HL-60 (cell line): ENCODE measurements around the gene ZNF319.

Source experiments
- DNase-seq, 2 experiments: peaks; one replicate each; pipeline ENCODE4 v3.0.0-alpha.2; 2010 to 2020; ENCODE audit warnings: low read depth in 1 of 2, low spot score in 1 of 2
- H3K27ac ChIP-seq: fragments of 250-450 bp; sonication (Bioruptor Pico); replicated peaks from 2 replicates; pipeline ENCODE4 v1.5.1; 2020; ENCODE audit warnings: mild to moderate bottlenecking, moderate library complexity
- H3K27me3 ChIP-seq: fragments of 250-450 bp; sonication (Bioruptor Pico); 2 replicates; pipeline ENCODE4 v1.5.1; 2021; ENCODE audit warnings: mild to moderate bottlenecking, moderate library complexity; ENCODE audit not compliant: insufficient read depth, poor library complexity, severe bottlenecking
- H3K4me3 ChIP-seq: replicated peaks from 2 replicates; pipeline ENCODE4 v1.5.1; 2011; ENCODE audit warnings: mild to moderate bottlenecking, control low read depth, low read length; ENCODE audit not compliant: insufficient read depth
- GABPA ChIP-seq: IDR thresholded peaks from 2 replicates; pipeline ENCODE4 v1.6.1; 2012; ENCODE audit warnings: low read depth
- POLR2AphosphoS5 ChIP-seq: IDR thresholded peaks from 2 replicates; pipeline ENCODE4 v1.6.1; 2012; ENCODE audit warnings: low read depth
- SPI1 ChIP-seq: IDR thresholded peaks from 2 replicates; pipeline ENCODE4 v1.6.1; 2012; ENCODE audit warnings: low read depth, mild to moderate bottlenecking, borderline replicate concordance
- TF ChIP-seq, protein P1 (sequence below): IDR thresholded peaks from one replicate; pipeline ENCODE4 v1.5.1; 2011; ENCODE audit warnings: low read length, control low read depth, inconsistent platforms; ENCODE audit not compliant: insufficient read depth
- TF ChIP-seq, protein P2 (sequence below): IDR thresholded peaks from 2 replicates; pipeline ENCODE4 v1.6.1; 2012; ENCODE audit warnings: low read depth; ENCODE audit not compliant: insufficient replicate concordance

Gene ZNF319

DNA sequence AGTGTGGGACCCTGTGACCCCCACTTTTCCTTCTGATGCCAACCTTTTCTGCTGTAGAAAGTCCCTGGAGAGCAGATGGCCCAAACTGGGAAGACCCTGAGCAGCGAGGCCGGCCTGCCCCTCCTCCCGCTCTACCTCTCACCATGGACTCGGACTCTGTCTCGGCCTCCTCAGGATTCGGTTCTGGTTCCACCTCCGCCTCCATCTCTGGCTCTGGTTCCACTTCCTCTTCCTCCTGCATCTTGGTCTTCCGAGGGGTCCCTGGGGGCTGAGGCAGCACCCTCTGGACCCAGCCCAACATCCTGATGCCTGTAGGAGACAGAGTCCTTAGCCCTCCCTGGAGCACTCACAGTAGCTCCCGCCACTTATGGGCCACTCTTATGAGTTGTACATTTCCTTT, 33.5 kb downstream of the ZNF319 start:
- DNase-seq: no peak
- no peak overlapping the region for H3K27ac ChIP-seq
- TF ChIP-seq GABPA: no peak
- TF ChIP-seq, protein P1, sequence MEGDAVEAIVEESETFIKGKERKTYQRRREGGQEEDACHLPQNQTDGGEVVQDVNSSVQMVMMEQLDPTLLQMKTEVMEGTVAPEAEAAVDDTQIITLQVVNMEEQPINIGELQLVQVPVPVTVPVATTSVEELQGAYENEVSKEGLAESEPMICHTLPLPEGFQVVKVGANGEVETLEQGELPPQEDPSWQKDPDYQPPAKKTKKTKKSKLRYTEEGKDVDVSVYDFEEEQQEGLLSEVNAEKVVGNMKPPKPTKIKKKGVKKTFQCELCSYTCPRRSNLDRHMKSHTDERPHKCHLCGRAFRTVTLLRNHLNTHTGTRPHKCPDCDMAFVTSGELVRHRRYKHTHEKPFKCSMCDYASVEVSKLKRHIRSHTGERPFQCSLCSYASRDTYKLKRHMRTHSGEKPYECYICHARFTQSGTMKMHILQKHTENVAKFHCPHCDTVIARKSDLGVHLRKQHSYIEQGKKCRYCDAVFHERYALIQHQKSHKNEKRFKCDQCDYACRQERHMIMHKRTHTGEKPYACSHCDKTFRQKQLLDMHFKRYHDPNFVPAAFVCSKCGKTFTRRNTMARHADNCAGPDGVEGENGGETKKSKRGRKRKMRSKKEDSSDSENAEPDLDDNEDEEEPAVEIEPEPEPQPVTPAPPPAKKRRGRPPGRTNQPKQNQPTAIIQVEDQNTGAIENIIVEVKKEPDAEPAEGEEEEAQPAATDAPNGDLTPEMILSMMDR: no peak
- TF ChIP-seq POLR2AphosphoS5: no peak
- TF ChIP-seq, protein P2, sequence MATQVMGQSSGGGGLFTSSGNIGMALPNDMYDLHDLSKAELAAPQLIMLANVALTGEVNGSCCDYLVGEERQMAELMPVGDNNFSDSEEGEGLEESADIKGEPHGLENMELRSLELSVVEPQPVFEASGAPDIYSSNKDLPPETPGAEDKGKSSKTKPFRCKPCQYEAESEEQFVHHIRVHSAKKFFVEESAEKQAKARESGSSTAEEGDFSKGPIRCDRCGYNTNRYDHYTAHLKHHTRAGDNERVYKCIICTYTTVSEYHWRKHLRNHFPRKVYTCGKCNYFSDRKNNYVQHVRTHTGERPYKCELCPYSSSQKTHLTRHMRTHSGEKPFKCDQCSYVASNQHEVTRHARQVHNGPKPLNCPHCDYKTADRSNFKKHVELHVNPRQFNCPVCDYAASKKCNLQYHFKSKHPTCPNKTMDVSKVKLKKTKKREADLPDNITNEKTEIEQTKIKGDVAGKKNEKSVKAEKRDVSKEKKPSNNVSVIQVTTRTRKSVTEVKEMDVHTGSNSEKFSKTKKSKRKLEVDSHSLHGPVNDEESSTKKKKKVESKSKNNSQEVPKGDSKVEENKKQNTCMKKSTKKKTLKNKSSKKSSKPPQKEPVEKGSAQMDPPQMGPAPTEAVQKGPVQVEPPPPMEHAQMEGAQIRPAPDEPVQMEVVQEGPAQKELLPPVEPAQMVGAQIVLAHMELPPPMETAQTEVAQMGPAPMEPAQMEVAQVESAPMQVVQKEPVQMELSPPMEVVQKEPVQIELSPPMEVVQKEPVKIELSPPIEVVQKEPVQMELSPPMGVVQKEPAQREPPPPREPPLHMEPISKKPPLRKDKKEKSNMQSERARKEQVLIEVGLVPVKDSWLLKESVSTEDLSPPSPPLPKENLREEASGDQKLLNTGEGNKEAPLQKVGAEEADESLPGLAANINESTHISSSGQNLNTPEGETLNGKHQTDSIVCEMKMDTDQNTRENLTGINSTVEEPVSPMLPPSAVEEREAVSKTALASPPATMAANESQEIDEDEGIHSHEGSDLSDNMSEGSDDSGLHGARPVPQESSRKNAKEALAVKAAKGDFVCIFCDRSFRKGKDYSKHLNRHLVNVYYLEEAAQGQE: no peak
- no peak for TF ChIP-seq SPI1
- H3K4me3 ChIP-seq: no peak overlapping the region
- no peaks in the 10 kb centered on the region for H3K27me3 ChIP-seq

DNA sequence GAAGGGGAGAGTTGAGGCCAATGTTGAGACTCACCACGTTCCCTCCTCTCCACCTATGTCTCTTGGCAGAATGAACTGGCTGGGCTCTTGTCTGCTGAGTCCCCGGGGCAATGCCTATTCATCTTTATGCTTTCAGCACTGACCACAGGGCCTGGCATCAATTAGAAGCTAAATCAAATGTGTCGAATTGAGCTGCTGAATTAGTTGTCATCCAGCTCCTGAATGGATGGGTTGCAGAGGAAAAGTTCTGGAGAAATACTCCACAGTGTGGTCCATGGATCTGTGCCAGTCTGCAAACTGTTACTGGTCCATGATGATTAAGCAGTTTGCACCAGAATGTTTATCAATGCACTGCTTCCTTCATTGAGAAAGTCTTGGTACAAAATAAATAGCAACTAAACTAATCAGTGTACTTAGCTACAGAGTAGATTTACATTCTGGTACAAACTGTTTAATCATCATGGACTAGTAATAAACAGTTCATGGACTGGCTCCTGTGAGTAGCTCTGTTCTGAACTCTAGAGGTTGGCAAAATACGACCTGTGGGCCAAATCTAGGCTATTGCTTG, 34.2 kb downstream of the ZNF319 start:
- no peak for DNase-seq

DNA sequence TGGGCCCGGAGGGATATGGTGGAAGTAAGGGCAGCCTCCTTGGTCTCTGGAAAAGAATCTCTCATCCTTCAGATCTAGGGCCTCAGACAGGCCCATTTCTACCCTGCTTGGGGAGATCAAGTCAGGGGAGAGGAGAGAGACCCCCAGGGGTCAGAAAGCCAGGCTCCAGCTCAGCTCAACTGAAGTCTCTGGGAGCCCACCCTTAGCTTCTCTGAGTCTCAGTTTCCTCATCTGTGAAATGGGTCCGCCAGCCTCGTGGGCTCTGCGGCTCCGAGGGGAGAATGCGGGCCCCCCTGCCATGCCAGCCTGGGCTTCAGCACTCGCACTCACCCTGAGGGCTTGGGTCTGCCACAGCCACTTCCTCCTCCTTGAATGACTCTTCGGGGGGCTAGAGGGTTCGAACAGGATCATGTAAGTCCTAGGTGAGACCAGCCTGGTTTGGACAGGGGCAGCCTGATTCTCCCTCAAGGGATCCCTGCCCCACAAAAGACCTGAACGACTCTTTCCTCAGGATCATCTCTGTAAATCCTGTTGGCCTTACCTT, 36.2 kb downstream of the ZNF319 start:
- no peak overlapping the region for H3K4me3 ChIP-seq
- H3K27ac ChIP-seq: no peak overlapping the region
- TF ChIP-seq, protein P1: no peak
- TF ChIP-seq SPI1 (no peak), POLR2AphosphoS5 (no peak), GABPA (no peak)
- TF ChIP-seq, protein P2: no peak
- DNase-seq: no peak
- no peaks in the 10 kb centered on the region for H3K27me3 ChIP-seq

More for the DNA sequence above, 34.2 kb downstream of the ZNF319 start:
- Histone ChIP-seq H3K4me3 (no peak overlapping the region), H3K27me3 (no peaks in the 10 kb centered on the region), H3K27ac (no peak overlapping the region)
- TF ChIP-seq, protein P1: no peak
- TF ChIP-seq SPI1: no peak
- TF ChIP-seq POLR2AphosphoS5: no peak
- TF ChIP-seq, protein P2: no peak
- no peak for TF ChIP-seq GABPA
